Tibial artery (tissue), 4 donors: ENCODE results near the gene CREB5.

ENCODE experiments used
- DNase-seq, 2 donors: peaks; one replicate each; pipeline ENCODE4 v3.0.0-alpha.2; 2019
- H3K27ac ChIP-seq, 2 donors: fragments of 200-600 bp; sonication (generic) in 1 of 2; 1 replicate in 1 of 2; 2 replicates in 1 of 2; pipeline ENCODE4 v1.5.1; 2018 to 2019; ENCODE audit warnings: mild to moderate bottlenecking in 1 of 2
- H3K27me3 ChIP-seq, 2 donors: fragments of 200-600 bp; sonication (generic) in 1 of 2; one replicate each; pipeline versions ENCODE4 v1.5.1 to v1.6.0; 2016 to 2019
- H3K36me3 ChIP-seq, 3 donors: fragments of 200-600 bp; sonication (generic) in 2 of 3; one replicate each; pipeline ENCODE4 v1.5.1; 2016 to 2019; ENCODE audit warnings: mild to moderate bottlenecking in 2 of 3
- H3K4me1 ChIP-seq, 4 donors: fragments of 200-600 bp; sonication (generic) in 2 of 4; 1 replicate in 3 of 4; 2 replicates in 1 of 4; pipeline ENCODE4 v1.5.1; 2016 to 2019
- H3K4me3 ChIP-seq, 2 donors: fragments of 200-600 bp; sonication (generic) in 1 of 2; 1 replicate in 1 of 2; 2 replicates in 1 of 2; pipeline ENCODE4 v1.5.1; 2018 to 2019; ENCODE audit warnings: mild to moderate bottlenecking in 2 of 2
- H3K9me3 ChIP-seq, 3 donors: fragments of 200-600 bp; sonication (generic) in 1 of 3; one replicate each; pipeline ENCODE4 v1.5.1; 2016 to 2019
- intact Hi-C: fragments of 100-400 bp; cut with DNase I; formaldehyde crosslinking; loops from one replicate; pipeline ENCODE4 v1.15.0; 2023; ENCODE audit warnings: low total_unique reads
- TF ChIP-seq, protein P1 (sequence below), 2 experiments: fragments of 200-600 bp in 1 of 2; fragments of 450-650 bp in 1 of 2; IDR thresholded peaks; one replicate each; pipeline ENCODE4 v1.5.1; 2017 to 2019; ENCODE audit warnings: antibody characterized with exemption in 2 of 2, mild to moderate bottlenecking in 1 of 2, moderate library complexity in 1 of 2

The CREB5 gene

DNA sequence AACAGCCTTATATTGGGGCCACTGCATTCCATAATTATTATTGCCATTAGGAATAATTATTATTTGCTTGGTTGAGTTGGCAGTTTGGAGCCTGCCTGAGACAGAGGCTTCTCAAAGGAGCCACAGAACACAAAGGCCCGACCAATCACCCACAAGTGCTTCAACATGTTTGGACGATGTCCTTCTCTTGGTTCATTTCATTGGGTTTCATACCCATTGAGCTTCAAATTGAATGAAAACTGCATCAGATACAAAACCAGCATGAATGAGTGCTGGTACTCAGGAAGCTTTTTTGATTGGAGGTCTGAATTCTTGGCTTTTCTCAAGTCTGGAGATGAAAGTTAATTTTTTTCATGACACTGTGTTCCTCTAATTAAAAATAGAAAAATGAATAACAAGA is 168.3 kb downstream of the CREB5 start:
- Histone ChIP-seq H3K4me1 (no peaks in the 10 kb centered on the region), H3K9me3 (no peaks in the 10 kb centered on the region), H3K27me3 (no peaks in the 10 kb centered on the region), H3K36me3 (no peaks in the 10 kb centered on the region), H3K27ac (no peak overlapping the region), H3K4me3 (no peak overlapping the region)
- DNase-seq = no peak
- intact Hi-C loops = no loop called here
- TF ChIP-seq, protein P1, sequence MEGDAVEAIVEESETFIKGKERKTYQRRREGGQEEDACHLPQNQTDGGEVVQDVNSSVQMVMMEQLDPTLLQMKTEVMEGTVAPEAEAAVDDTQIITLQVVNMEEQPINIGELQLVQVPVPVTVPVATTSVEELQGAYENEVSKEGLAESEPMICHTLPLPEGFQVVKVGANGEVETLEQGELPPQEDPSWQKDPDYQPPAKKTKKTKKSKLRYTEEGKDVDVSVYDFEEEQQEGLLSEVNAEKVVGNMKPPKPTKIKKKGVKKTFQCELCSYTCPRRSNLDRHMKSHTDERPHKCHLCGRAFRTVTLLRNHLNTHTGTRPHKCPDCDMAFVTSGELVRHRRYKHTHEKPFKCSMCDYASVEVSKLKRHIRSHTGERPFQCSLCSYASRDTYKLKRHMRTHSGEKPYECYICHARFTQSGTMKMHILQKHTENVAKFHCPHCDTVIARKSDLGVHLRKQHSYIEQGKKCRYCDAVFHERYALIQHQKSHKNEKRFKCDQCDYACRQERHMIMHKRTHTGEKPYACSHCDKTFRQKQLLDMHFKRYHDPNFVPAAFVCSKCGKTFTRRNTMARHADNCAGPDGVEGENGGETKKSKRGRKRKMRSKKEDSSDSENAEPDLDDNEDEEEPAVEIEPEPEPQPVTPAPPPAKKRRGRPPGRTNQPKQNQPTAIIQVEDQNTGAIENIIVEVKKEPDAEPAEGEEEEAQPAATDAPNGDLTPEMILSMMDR (IDR thresholded peaks at IDR 0.05) = no peak

DNA sequence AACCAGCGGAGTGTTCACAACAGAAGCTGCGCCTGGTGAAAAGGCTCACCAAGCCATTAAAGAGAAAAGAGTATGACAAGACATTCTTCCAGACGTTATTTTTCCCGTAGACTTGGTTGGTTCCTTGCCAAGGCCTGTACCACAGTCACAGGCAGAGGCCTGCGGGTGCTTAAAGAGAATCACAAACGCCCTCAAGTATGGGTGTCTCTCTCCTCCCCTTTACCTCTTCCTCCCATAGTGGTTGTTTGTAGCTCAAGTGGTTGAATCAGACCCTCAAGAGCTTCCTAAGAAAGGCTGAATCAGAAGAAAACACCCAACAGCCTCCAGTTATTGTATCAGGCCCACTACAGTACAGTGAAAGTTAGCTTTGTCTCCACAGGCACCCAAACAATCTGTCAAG is 169.0 kb downstream of the CREB5 start:
- H3K9me3 ChIP-seq = no peaks in the 10 kb centered on the region
- H3K27me3 ChIP-seq = no peaks in the 10 kb centered on the region
- H3K36me3 ChIP-seq = no peaks in the 10 kb centered on the region
- no peak overlapping the region for H3K4me3 ChIP-seq
- intact Hi-C loops = no loop called here
- no peaks in the 10 kb centered on the region for H3K4me1 ChIP-seq
- DNase-seq = no peak
- TF ChIP-seq, protein P1 (IDR thresholded peaks at IDR 0.05) = no peak
- H3K27ac ChIP-seq = no peak overlapping the region

DNA sequence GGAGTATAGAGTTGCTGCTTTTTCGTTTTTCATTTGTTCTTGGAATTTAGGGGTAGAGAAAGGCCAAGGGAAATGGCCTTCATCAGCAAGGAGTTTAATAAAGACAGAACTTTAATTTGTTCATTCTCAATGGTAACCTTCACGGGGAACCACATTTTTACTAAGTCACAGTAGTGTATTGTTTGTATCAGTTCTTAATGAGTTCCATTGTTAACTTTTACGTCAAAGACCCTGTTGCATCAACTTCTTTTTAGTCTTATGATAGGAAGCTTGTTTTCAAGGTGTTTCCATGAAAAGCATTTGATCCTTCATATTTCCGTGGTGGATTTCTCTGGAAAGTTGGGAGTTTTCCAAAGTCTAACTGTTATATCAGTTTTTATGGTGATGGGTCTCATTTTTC is 169.9 kb downstream of the CREB5 start:
- Histone ChIP-seq H3K4me3 (no peak overlapping the region), H3K9me3 (no peaks in the 10 kb centered on the region), H3K27me3 (no peaks in the 10 kb centered on the region), H3K36me3 (no peaks in the 10 kb centered on the region), H3K27ac (no peak overlapping the region), H3K4me1 (no peaks in the 10 kb centered on the region)
- DNase-seq = no peak
- TF ChIP-seq, protein P1 (IDR thresholded peaks at IDR 0.05) = no peak
- intact Hi-C loops = no loop called here

DNA sequence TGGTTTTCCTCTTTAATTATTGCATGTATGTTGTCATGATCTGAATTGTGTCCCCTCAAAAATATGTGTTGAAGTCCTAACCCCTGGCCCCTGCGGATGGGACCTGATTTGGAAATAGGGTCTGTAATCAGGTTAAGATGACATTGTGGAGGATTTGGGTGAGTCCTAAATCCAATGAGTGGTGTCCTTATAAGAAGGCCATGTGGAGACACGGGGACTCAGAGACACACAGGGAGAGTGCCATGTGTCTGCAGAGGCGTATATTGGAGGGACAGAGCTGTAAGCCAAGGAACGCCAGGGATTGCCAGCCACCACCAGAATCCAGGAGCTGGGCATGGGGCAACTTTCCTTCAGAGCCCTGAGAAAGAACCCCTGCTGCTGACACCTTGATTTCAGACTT is 171.9 kb downstream of the CREB5 start:
- H3K4me1 ChIP-seq = peaks cover 0 to 12% (median 0%) of the 10 kb centered on the region in 4 donors
- no peak overlapping the region for H3K4me3 ChIP-seq
- DNase-seq = no peak
- intact Hi-C loops = no loop called here
- no peaks in the 10 kb centered on the region for H3K27me3 ChIP-seq
- H3K9me3 ChIP-seq = no peaks in the 10 kb centered on the region
- TF ChIP-seq, protein P1 (IDR thresholded peaks at IDR 0.05) = no peak
- no peak overlapping the region for H3K27ac ChIP-seq
- no peaks in the 10 kb centered on the region for H3K36me3 ChIP-seq

DNA sequence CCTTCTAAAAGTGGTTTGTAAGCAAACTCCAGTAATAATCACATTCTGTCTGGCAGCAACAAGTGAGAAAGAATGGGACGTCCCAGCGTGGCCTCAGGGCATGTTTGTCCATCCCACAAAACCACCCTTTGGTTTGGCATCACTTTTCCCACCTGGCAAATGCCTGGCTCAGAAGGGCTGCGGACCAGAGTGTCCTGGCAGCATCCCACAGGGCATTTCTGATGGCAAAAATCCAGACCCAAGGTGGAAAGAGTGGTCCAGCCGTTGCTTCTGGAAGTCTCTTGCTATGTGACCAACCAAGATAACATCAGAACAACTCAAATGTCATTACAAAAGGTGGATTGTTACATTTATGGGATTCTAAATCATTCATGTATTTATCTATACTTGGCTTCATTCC is 174.4 kb downstream of the CREB5 start:
- intact Hi-C loops = no loop called here
- Histone ChIP-seq H3K27ac (no peak overlapping the region), H3K4me1 (peaks cover 0 to 12% (median 0%) of the 10 kb centered on the region in 4 donors), H3K4me3 (no peak overlapping the region), H3K9me3 (no peaks in the 10 kb centered on the region), H3K36me3 (no peaks in the 10 kb centered on the region), H3K27me3 (no peaks in the 10 kb centered on the region)
- TF ChIP-seq, protein P1 (IDR thresholded peaks at IDR 0.05) = no peak
- DNase-seq = no peak

DNA sequence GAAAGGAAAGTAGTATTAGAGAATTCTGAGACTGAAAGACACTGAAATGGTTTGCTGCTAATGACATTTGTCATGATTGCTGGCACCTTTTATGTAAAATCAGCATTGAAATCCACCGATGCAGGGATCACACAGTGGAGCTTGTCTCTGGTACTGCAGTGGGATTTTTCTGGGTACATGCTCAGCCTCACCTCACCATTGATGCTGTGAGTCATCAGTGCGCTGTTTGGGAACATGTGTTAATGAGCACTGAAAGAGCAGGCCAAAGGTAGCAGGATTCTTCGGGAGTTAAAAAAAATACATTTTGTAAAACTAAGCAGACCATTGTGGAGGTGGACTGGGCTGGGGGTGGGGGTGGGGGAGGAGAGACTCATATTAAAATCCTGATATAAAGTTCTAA is 174.9 kb downstream of the CREB5 start:
- DNase-seq = no peak
- H3K4me3 ChIP-seq = no peak overlapping the region
- intact Hi-C loops = no loop called here
- no peaks in the 10 kb centered on the region for H3K27me3 ChIP-seq
- no peaks in the 10 kb centered on the region for H3K9me3 ChIP-seq
- H3K4me1 ChIP-seq = peaks cover 0 to 12% (median 0%) of the 10 kb centered on the region in 4 donors
- TF ChIP-seq, protein P1 (IDR thresholded peaks at IDR 0.05) = no peak
- H3K27ac ChIP-seq = no peak overlapping the region
- H3K36me3 ChIP-seq = no peaks in the 10 kb centered on the region
